ENCODE measurements around the gene PTRH2.
"Not testable (repeated sequence)": the region's sequence is repeated elsewhere in the genome, so short reads cannot be mapped to it uniquely, and the experiment has no call there.

Gene PTRH2

DNA sequence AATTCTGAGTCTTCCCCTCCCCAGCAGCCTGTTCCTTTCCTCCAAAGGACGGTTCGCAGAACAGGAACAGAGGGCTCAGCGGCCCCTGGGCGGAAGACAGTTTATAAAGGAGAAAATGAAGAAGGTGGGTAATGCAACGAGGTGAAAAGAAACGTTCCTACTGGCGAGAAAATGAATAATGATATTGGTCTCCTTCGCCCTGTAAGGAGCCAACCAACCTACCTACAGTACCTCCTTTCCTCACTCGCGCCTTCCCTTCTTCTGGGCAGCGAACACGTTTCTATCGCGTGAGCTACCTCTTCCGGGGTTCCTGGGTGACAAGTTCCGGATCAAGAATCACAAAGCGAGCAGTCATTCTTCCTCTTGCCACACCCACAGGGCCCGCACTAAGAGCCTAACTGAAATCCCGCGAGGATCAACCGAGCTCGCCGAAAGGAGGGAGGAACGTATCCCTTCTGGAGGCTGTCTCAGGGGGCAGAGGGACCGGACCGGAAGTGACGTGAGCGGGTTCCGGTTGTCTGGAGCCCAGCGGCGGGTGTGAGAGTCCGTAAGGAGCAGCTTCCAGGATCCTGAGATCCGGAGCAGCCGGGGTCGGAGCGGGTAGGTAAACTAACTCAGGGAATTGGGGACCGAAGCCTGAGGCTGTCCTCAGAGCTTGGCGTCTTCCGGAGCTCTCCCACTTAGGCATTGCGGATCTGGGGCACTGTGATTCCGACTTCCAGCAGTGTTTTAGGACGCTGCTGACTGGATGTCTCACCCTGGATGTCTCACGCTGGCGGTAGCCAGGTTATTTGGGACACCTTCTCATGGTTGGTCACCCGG lies at the start of gene PTRH2, which contains the start of gene VMP1:
TSS of gene PTRH2 (minus strand) at position 282 of the 822 bp plus-strand sequence. CDS start 9,452 bp downstream, outside the sequence.
TSS of gene VMP1 (plus strand) at position 506 of the 822 bp plus-strand sequence. CDS start 23,793 bp downstream, outside the sequence.
- peak; percentile 100 for DNase-seq

DNA sequence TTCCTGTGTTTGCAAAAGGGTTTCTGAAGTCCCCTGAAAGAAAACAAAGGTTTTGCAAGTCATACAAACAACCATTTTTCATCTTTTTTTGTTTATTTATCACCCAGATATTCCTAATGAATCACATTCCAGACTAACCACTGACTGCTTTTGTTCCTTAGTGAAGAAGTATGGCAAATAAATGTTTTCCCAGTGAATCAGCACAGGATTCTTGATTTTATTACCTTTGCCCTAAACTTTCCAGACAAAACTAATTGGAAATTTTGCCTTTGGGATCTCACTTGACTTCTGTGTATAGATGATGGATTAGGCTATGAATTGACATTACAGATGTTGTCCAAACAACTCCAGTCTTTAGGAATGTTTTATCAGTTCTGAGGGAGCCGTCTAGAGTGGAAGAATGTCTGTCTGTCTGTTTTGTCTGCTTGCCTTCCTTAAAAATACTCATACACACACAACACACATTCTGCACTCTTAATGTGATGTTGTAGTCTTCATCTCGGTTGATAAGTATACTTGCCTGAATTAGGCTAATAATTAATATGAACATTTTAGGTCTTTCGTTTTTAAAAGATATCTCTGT lies 49.1 kb upstream of the PTRH2 start:
- no peak for DNase-seq

DNA sequence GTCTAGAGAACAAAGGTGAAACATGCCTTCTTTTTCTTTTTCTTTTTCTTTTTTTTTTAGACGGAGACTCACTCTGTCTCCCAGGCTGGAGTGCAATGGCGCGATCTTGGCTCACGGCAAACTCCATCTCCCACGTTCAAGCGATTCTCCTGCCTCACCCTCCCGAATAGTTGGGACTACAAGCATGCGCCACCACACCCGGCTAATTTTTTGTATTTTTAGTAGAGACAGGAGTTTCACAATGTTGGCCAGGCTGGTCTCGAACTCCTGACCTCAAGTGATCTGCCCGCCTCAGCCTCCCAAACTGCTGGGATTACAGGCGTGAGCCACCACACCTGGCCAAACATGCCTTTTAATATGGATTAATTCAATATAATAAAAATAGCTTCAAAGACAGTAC lies 47.8 kb upstream of the PTRH2 start:
- not testable (repeated sequence) for DNase-seq

DNA sequence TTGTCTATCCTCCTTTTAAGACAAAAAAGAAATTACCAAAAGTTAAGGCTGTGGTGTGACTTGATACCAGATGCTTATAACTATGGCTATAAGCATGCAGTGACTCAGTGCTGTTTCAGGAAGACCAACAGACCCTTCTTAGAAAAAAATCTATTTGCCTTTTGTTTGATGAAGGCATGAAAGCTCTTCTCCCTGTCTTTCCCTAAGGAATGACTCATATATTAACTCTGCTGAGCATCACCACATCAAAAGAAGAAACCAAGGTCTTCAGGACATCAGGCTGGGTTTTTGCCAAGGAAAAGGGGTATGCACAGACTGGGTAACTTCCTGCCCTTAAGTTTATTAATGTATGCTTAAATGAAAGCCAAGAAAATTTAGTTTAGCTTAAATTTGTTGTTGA lies 47.3 kb upstream of the PTRH2 start:
- DNase-seq = no peak

DNA sequence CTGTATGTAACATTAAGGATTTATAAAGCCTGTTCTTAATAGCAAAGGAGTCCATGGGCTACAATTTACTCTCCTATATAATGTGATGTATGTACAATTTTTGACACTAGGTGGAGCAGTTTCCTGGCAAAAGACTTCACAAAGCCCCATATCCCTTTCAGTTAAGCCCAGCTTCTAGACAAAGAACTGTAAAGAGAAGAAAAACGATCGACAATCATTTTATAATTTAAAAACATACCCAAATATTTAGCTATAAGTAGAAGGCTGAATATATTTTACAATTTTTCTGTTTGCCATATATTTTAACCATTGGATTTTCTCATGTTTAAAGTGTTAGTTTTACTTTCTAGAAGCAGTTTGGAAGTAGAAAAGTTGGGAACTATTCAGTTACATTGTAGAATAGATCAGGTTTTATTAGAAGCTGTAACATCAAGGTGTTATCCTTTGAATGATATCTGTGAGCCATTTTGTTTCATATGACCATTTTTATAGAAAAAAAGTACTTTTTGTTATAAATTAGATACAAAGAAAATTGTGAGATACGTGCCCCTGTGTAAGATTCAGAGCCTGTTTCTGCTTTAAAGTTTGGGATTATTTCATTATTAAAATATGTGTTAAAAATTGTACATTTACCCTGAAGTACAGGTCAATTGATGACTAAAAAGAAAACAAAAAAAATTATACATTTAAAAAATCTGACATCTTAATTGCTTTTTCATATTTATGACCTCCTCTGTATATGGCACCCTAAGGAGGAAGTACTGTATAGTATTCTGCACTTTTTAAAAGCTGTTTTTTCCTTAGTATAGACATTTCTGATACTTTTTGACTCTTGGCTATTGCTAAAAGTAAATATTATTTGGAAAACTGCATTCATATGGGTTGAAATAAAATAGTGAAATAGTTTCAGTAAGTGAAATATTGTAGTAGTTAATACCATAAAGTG lies 46.6 kb upstream of the PTRH2 start:
- DNase-seq = peak; percentile 81

DNA sequence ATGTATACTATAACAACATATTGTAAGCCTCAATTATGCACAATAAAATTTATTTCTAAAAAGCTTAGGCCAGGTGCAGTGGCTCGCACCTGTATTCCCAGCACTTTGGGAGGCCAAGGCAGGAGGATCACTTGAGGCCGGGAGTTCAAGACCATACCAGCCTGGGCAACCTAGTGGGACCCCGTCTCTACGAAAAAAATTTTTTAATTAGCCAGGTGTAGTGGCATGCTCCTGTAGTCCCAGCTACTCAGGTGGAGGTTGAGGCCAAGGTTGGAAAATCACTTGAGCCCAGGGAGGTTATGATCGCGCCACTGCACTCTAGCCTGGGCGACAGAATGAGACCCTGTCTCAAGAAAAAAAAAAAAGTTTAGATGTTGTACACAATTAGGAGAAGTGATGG lies 45.7 kb upstream of the PTRH2 start:
- DNase-seq = no peak

DNA sequence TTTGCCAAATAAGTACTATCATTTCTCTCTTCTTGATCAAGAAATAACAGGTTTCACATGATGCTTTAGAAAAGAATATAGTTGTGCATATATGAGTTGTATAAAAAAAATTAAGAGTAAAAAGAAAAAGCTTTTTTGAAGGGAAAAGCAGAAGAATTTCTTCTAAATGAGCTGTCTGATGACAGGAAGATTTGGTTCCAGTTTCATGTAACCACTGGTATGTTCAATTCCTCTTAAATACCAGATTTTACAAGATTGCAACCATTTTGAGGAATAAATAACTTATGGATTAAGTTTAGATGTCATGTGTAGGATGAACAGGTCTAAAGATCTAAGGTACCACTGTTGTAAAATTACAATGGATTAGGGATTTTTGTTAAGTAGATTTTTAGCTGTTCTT lies 45.2 kb upstream of the PTRH2 start:
- DNase-seq = no peak

DNA sequence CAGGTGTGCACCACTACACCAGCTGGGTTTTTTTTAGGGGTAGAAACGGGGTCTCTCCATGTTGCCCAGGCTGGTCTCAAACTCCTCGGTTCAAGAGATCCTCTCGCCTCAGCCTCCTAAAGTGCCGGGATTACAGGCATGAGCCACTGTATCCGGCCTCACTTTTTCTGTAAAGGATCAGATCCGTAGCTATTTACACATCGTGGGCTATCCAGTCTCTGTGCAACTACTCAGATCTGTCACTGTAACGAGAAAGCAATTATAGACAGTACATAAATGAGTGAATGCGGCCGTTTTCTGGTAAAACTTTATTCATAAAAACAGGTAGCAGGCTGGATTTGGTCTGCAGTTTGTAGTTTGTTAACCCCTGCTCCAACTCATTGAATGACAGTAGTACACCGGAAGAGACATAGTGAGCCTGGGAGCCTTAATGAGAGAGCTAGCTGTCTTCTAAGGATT lies 44.8 kb upstream of the PTRH2 start:
- no peak for DNase-seq

DNA sequence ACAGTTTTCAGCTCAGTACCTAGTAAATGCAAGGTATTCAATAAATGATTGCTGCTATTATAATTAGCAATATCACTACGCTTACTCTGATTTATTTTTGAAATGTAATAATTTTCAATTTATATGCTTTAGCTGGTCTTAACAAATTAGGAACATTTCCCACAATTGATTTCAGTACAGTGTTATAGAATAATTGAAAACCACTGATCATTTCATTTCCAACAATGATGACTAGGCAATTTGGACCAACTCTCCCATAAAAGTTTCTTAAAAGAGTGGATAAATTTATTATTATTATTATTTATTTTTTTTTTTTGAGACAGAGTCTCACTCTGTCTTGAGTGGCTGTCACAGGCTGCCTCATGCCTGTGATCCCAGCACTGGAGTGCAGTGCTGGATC lies 41.4 kb upstream of the PTRH2 start:
- DNase-seq = no peak

DNA sequence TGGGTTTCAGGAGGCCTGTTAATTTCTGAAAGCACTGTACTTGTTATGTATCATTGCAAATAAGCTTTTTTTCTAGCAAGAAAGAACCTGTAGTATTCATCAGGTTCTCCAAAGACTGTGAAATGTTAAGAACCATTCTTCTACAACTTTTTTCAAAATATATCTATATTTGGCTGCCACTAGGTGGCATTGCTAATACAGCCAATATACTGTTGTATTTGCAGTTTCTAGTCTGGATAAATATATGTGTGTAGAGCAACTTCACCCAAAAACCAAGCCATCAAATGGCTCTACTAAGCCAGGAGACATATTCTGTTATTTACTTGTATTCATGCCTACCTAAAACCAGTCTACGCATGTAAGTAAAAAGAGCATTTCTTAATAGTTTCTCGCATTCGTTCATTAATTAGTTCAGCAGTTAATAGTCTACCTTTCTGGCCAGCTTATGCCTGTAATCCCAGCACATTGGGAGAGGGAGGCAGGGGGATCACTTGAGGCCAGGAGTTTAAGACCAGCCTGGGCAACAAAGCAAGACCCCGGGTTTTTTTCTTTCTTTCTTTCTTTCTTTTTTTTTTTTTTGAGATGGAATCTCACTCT lies 39.7 kb upstream of the PTRH2 start:
- DNase-seq = peak; percentile 27

DNA sequence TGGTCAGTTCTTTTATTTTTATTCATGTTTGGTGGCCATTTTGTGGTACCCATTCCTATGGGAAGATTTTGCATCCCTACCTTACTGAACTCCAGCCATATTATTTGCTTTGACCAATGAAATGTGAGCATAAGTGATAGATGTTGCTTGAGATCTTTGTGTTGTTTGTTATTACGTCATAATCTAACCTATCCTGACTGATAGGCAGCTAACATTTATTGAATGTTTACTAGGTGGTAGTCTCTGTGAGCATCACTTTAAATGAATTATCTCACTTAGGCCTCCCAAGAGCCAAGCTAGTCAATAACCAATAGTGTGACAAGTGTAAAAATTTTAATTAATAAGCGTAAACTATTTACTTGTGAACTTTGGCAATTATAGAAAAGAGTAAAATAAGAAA lies 37.8 kb upstream of the PTRH2 start:
- DNase-seq = no peak

DNA sequence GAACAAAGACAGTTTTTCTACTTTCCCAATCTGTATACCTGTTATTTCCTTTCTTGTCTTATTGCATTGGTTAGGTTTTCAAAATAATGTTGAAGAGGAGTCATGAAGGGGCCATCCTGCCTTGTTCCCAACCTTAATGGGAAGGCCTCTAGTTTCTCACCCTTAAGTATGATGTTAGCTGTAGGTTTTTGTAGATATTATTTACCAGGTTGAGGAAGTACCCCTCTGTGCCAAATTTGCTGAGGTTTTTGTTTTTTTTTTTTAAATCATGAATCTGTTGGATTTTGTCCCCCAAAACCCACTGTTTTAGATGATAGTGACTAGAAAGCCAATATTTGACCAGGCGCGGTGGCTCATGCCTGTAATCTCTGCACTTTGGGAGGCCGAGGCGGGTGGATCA lies 36.6 kb upstream of the PTRH2 start:
- no peak for DNase-seq

DNA sequence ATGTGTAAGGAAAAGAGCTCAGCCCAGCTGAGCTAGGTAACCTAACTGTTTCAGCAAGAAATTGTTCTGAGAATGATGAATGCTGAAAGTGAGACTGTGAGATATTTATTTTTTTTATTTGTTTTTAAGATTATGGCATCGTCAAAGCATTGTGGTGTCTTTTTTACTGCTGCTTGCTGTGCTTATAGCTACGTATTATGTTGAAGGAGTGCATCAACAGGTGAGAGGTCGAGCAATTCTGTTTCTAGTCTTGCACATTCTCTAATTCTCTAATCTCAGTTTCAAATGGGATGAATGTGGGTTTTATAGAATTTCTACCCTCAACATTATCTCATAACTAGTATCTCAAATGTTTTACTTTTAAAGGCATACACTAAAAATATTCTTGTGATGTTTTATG lies 30.1 kb upstream of the PTRH2 start:
- no peak for DNase-seq

DNA sequence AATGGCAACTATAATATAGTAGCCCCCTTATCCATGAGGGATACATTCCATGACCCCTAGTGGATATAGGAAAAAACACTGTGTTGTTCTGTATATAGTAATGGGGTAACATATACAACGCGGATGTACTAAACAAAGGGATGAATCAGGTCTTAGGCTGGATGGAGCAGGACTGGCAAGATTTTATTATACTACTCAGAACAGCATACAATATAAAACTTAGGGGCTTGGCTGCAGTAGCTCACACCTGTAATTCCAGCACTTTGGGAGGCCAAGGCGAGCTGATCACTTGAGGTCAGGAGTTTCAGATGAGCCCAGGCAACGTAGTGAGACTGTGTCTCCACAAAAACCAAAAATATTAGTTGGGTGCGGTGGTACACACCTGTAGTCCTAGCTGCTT lies 27.0 kb upstream of the PTRH2 start:
- no peak for DNase-seq

DNA sequence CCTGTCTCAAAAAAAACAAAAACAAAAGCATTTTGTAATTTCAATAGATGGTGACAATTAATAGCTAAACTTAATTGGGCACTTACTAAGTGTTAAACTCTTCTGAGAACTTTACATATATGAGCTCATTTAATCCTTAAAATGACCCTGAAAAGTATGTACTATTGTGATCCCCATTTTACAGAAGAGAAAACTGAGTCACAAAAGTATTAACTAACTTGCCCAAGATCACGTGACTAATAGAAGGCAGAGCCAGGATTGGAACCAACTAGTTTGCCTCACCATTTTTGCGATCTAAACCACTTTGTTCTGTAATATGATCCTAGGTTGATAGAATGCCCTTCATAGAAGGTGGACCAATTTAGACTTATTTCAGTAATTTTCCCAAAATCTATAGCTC lies 26.5 kb upstream of the PTRH2 start:
- DNase-seq = no peak

DNA sequence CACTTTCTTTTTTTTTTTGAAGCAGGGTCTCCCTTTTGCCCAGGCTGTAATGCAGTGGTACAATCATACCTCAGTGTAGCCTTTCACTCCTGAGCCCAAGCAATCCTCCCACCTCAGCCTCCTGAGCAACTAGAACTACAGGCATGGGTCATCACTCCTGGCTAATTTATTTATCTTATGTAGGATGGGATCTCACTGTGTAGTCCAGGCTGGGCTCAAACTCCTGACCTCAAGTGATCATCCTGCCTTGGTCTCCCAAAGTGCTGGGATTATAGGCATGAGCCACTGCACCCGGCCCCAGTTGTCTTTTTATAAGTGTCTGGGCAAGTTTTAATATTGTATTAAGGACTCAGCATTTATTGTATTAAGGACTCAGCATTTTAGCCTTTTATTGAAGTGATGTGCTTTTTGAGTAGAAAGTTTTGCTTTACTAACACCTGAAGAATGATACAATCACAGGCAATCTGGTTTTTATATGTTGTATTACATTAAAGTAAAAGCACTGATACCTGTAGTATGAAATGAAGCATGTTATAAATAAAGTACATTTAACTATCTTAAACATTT lies 23.1 kb upstream of the PTRH2 start:
- DNase-seq = no peak

DNA sequence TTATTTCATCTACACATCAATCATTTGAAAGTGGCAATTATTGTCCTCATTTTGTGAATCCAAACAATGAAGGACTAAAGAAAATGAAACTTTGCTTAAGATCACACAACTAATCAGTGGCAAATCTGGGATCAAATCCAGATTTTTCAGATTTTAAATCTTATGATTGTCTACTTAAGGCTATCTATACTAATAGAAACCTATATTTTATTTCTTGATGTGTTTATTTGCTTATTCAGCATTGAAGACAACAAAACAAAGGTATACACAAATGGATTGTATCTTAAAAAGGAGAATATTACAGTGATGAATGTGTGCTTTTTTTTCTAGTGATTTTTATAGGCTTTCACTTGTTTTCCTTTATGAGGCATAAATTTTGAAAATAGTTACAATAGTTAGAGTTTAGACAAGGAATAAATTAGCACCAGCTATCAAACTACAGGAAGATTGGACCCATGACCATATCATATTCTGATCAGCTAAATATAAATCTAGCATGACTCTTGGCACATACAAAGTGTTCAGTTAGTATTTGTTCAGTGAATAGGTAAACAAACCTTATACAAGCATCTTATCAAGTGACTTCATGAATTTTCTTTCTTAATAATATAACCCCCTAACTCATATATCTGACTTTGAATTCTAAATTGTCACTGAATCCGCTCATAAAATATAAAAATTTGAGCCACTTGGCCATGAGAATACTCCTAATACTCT lies 20.7 kb upstream of the PTRH2 start:
- no peak for DNase-seq

DNA sequence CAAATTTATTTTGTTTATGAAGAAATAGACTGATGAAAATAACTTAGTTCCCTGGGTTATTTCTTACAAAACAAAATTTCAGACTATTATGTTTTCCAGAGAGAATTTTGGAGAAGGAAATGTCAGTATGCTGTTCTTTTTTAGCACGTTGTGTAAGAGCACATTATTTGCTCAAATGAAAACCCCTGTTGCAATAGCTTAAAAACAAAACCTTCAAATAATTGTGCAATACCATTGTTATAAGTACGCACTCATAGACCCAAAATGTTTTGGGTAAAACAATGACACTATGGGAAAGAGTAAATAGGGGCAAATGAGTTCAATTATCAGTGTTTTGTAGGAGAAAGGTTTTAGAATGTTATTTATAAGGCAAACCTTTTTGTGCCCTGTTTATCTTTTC lies 18.5 kb upstream of the PTRH2 start:
- DNase-seq = peak; percentile 14

DNA sequence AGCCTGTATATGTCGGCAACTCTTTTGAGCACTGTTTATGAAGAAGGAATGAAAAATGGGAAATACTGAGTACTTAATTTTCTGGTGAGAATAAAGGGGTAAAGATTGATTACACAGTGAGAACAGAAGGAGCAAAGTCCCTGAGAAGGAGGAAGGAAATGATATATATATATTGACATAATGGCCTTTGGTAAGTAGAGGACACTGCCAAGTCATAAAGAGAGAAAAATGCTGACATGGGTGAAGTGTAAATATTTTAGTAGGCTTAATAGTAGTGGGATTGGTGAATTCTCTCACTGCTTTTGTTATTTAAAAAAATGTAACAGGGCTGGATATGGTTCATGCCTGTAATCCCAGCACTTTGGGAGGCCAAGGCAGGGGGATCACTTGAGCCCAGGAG lies 16.4 kb upstream of the PTRH2 start:
- DNase-seq = no peak

DNA sequence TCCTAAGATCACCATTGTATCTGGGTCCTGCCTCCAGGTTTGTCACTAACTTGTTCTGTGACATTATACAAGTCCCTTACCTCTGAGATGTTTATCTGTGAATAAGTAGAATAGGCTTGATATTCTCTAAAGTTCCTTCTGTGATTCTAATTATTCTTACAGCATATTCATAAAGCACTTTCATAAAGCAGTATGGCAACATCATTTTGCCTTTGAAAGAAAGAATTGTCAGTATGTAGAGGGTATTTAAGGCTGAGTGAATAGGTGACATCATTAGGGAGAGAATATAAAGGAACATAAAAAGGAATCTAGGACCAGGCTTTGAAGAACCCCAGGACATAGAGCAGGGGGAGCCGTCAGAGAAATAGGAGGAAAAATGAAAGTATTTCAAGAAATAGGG lies 15.8 kb upstream of the PTRH2 start:
- no peak for DNase-seq

DNA sequence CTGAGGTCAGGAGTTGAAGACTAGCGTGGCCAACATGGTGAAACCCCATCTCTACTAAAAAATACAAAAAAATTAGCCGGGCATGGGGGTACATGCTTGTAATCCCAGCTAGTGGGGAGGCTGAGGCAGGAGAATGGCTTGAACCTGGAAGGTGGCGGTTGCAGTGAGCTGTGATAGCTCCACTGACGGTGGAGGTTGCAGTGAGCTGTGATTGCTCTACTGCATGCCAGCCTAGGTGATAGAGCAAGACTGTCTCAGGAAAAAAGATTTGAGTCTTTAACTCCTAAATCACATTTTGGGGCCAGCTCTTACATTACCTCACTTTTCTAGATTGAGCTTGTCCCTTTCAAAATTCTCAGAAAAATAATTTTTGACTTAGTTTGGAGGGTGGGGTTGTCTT lies 15.4 kb upstream of the PTRH2 start:
- DNase-seq = no peak

DNA sequence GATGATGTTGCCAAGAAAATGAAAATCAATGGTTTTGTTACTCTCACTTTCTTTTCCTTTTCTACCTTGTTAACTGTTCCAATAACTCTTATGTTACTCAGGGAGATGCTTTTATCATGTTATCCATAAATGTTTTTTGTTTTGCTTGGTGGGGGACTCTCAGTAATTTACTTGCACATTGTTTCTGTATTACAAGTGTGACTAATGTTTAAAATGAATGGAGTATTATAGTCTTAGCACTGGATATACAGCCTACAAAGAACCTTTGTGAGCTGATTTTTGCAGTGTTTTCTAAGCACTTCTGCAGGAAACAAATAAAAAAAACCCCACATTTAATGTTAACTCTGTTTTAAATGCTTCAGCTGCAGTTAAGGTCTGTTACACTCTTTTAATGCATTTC lies 12.3 kb upstream of the PTRH2 start:
- no peak for DNase-seq

All from NCI-H774 (cell line).